Spleen (tissue), 7 donors: ENCODE results near the gene TAAR5.

Experiments
- POLR2A ChIP-seq, 3 donors: fragments of 450-650 bp; IDR thresholded peaks; one replicate each; pipeline ENCODE4 v1.5.1; 2017; ENCODE audit warnings: antibody characterized with exemption in 3 of 3, mild to moderate bottlenecking in 1 of 3
- TF ChIP-seq, protein P1 (sequence below), 11 experiments: fragments of 200-600 bp in 7 of 11; fragments of 450-650 bp in 4 of 11; sonication (generic) in 4 of 11; IDR thresholded peaks in 8 of 11; conservative IDR thresholded peaks in 3 of 11; 1 replicate in 7 of 11; 2 replicates in 4 of 11; pipeline versions ENCODE4 v1.4.0 to v1.8.0; 2016 to 2021; ENCODE audit warnings: antibody characterized with exemption in 11 of 11, inconsistent platforms in 4 of 11, mild to moderate bottlenecking in 1 of 11
- donor health status: DM: no; HTN: no; CAD: no; lungs with moderate emphysema.
- donor health status: DM: no; HTN: no; CAD: no.
- donor health status: DM: no; HTN: no; CAD: no.

DNA sequence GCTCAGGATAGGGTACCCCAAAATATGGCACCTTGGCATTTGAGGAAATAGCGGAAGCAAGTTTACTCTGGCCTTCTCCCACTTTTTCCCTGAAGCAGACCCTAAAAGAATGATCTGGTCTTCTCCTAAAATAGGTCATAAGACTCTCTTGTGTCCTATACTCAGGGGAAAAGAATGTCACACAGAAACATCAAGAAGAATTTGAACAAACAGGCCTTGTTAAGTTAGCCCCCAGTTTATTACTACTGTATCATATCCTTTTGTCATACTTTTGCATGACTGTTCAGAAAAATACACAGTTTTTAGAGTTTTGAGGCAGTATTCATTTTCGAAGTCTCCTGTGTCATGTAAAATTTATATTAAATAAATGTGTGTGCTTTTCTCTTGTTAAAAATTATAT is 22.1 kb upstream of the TAAR5 start:
- TF ChIP-seq, protein P1, sequence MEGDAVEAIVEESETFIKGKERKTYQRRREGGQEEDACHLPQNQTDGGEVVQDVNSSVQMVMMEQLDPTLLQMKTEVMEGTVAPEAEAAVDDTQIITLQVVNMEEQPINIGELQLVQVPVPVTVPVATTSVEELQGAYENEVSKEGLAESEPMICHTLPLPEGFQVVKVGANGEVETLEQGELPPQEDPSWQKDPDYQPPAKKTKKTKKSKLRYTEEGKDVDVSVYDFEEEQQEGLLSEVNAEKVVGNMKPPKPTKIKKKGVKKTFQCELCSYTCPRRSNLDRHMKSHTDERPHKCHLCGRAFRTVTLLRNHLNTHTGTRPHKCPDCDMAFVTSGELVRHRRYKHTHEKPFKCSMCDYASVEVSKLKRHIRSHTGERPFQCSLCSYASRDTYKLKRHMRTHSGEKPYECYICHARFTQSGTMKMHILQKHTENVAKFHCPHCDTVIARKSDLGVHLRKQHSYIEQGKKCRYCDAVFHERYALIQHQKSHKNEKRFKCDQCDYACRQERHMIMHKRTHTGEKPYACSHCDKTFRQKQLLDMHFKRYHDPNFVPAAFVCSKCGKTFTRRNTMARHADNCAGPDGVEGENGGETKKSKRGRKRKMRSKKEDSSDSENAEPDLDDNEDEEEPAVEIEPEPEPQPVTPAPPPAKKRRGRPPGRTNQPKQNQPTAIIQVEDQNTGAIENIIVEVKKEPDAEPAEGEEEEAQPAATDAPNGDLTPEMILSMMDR (IDR thresholded peaks at IDR 0.05 in 8 of 11, conservative IDR thresholded peaks at IDR 0.05 in 3 of 11), result no peak
- no peak for TF ChIP-seq POLR2A (IDR thresholded peaks at IDR 0.05)
